Putamen (tissue), 1 donor: ENCODE data around the gene KRT74.

Experiments
- DNase-seq: peaks from one replicate; pipeline ENCODE4 v3.0.0-alpha.2; 2016; ENCODE audit warnings: low spot score

The KRT74 gene

GRCh38 chr12:52521175-52521567 is 52.5 kb downstream of the KRT74 start:
- DNase-seq = no peak

- no peak for DNase-seq
Measured at GRCh38 chr12:52519826-52520662, 53.6 kb downstream of the KRT74 start, which contains the start of gene KRT5. Gene KRT5 (minus strand): TSS chr12:52520394. CDS start chr12:52520296, 98 bp downstream.

GRCh38 chr12:52519387-52519703 is 54.3 kb downstream of the KRT74 start:
- DNase-seq = no peak

GRCh38 chr12:52518574-52519386 is 54.9 kb downstream of the KRT74 start:
- no peak for DNase-seq

- DNase-seq = peak; percentile 80
Measured at GRCh38 chr12:52517888-52518287, 55.8 kb downstream of the KRT74 start.

GRCh38 chr12:52517005-52517835 is 56.4 kb downstream of the KRT74 start:
- no peak for DNase-seq

GRCh38 chr12:52515927-52516831 is 57.5 kb downstream of the KRT74 start:
- peak; percentile 28 for DNase-seq
